ENCODE results near the gene ST3GAL3.

The ST3GAL3 gene

DNA sequence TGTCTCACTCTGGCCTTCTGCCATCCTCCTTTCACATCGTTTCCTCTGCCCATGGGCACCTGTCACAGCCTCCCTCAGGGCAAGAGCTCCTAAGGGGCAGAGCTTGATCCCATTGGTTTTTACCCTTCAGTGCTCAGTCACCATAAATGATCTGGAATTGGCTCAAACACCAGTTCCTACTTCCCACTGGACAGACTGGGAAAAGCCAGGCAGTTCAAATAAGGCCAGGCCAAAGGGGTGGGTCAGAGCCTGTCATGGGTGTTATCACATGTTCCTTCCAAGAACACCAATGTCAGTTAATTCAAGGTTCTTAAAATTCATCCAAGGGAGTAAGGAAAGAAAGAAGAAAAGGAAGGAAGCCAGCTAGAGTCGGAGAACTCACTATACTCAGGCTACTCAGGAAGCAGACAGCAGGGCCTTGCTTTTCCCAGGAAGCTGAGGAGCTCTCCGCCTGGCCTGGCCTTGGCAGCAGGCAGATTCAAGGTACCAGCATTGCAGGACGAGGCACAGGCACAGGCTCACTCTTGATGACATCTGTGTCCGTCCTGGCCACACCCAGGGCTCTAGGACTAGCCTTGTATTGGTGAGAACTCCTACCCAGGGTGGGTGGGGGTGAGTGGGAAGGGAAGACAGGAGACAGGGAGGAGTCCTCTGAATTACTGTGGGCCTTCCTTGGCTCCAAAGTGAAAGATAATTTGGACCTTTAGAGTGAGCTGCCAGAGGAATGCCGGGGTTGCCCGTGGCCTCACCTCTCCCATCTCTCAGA lies 194.0 kb downstream of the ST3GAL3 start:
- H3K4me3 ChIP-seq (ENCODE audit: low read depth in 1 of 2, low read length in 2 of 2): no peak overlapping the region
- DNase-seq (no peak), ATAC-seq (ENCODE audit: insufficient read depth, low read depth) (no peak)
- peaks cover 25% of the 10 kb centered on the region for H3K36me3 ChIP-seq (ENCODE audit: insufficient read depth, low read length)
- no peak overlapping the region for H3K27ac ChIP-seq (ENCODE audit: low read length)
- H3K9ac ChIP-seq (ENCODE audit: low read depth, low read length): no peak overlapping the region
- H3K4me1 ChIP-seq (ENCODE audit: insufficient read depth, low read length): no peaks in the 10 kb centered on the region
- H3K79me2 ChIP-seq (ENCODE audit: insufficient read depth, low read length): no peaks in the 10 kb centered on the region
- no peaks in the 10 kb centered on the region for H3K27me3 ChIP-seq (ENCODE audit: insufficient read depth, low read length, poor library complexity)
- H2AFZ ChIP-seq (ENCODE audit: low read depth, low read length): no peak overlapping the region
- TF ChIP-seq, protein P1, sequence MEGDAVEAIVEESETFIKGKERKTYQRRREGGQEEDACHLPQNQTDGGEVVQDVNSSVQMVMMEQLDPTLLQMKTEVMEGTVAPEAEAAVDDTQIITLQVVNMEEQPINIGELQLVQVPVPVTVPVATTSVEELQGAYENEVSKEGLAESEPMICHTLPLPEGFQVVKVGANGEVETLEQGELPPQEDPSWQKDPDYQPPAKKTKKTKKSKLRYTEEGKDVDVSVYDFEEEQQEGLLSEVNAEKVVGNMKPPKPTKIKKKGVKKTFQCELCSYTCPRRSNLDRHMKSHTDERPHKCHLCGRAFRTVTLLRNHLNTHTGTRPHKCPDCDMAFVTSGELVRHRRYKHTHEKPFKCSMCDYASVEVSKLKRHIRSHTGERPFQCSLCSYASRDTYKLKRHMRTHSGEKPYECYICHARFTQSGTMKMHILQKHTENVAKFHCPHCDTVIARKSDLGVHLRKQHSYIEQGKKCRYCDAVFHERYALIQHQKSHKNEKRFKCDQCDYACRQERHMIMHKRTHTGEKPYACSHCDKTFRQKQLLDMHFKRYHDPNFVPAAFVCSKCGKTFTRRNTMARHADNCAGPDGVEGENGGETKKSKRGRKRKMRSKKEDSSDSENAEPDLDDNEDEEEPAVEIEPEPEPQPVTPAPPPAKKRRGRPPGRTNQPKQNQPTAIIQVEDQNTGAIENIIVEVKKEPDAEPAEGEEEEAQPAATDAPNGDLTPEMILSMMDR (IDR thresholded peaks at IDR 0.05; ENCODE audit: borderline replicate concordance, extremely low read depth, low read length, poor library complexity, severe bottlenecking): no peak
- no peak for TF ChIP-seq EZH2 (IDR thresholded peaks at IDR 0.05; ENCODE audit: borderline replicate concordance, low read depth, low read length, severe bottlenecking)
- H4K20me1 ChIP-seq (ENCODE audit: insufficient read depth, low read length): 0 out of 2 replicates have a peak, but pooled peaks cover 3% of the 10 kb centered on the region
- H3K4me2 ChIP-seq (ENCODE audit: insufficient read depth, low read length): no peak overlapping the region
- no peaks in the 10 kb centered on the region for H3K9me3 ChIP-seq (ENCODE audit: insufficient read depth, low read length, severe bottlenecking)

DNA sequence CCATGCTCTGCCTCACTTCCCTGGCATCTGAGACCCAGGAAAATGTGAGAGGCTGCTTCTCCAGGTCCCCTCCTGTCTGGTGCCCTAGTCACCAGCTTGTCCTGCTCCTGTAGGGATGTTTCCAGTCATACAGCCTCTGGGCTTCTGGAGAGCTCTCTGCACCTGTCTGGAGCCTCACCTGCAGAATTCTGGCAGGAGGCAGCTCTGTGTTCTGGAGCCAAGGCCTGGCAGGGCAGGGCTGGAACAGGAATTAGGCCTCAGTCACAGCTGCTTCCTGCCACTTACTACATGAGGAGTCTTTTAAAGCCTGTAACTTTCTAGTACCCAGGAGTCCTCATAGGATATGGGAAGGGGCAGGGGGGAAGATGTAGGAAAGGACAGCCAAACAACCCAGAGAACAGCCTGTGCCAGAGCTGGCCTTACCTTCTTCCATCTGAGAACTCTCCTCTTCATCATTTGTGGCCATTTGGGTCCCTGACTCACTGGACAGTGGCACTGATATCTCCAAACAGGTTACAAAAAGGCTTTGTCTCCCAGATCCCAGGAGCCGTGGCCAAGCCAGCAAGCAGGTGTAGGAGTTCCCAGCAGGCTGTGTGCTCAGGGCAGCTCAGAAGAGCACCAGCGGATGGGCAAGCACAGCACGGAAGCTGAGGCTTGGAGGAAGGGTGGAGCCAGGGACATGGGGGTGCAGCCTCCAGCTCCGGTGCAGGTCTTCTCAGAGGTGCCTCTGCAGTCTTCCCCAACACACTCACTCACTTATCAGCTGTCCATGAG lies 194.9 kb downstream of the ST3GAL3 start:
- no peaks in the 10 kb centered on the region for H3K4me1 ChIP-seq (ENCODE audit: insufficient read depth, low read length)
- DNase-seq (no peak), ATAC-seq (ENCODE audit: insufficient read depth, low read depth) (no peak)
- no peak overlapping the region for H3K9ac ChIP-seq (ENCODE audit: low read depth, low read length)
- no peak overlapping the region for H3K27ac ChIP-seq (ENCODE audit: low read length)
- H4K20me1 ChIP-seq (ENCODE audit: insufficient read depth, low read length): 0 out of 2 replicates have a peak, but pooled peaks cover 3% of the 10 kb centered on the region
- no peak overlapping the region for H3K4me2 ChIP-seq (ENCODE audit: insufficient read depth, low read length)
- no peak overlapping the region for H3K4me3 ChIP-seq (ENCODE audit: low read depth in 1 of 2, low read length in 2 of 2)
- no peaks in the 10 kb centered on the region for H3K79me2 ChIP-seq (ENCODE audit: insufficient read depth, low read length)
- no peaks in the 10 kb centered on the region for H3K9me3 ChIP-seq (ENCODE audit: insufficient read depth, low read length, severe bottlenecking)
- H2AFZ ChIP-seq (ENCODE audit: low read depth, low read length): no peak overlapping the region
- H3K36me3 ChIP-seq (ENCODE audit: insufficient read depth, low read length): peaks cover 25% of the 10 kb centered on the region
- TF ChIP-seq, protein P1 (IDR thresholded peaks at IDR 0.05; ENCODE audit: borderline replicate concordance, extremely low read depth, low read length, poor library complexity, severe bottlenecking): no peak
- TF ChIP-seq EZH2 (IDR thresholded peaks at IDR 0.05; ENCODE audit: borderline replicate concordance, low read depth, low read length, severe bottlenecking): no peak
- no peaks in the 10 kb centered on the region for H3K27me3 ChIP-seq (ENCODE audit: insufficient read depth, low read length, poor library complexity)

DNA sequence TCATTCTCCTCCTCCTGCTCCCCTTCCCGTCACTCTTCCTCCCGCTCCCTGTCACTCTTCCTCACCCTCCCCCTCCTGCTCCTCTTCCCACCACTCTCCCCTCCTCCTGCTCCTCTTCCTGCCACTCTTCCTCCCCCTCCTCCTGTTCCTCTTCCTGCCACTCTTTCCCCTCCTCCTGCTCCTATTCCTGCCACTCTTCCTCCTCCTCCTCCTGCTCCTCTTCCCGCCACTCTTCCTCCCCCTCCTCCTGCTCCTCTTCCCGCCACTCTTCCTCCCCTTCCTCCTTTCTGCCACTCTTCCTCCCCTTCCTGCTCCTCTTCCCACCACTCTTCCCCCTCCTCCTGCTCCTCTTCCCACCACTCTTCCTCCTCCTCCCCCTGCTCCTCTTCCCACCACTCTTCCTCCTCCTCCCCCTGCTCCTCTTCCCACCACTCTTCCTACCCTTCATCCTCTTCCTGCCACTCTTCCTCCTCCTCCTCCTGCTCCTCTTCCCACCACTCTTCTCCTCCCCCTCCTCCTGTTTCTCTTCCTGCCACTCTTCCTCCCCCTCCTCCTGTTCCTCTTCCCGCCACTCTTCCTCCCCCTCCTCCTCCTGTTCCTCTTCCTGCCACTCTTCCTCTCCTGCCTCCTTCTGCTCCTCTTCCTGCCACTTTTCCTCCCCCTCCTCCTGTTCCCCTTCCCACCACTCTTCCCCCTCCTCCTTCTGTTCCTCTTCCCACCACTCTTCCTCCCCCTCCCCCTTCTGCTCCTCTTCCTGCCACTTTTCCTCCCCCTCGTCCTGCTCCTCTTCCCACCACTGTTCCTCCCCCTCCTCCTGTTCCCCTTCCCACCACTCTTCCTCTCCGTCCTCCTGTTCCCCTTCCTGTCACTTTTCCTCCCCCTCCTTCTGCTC lies 197.6 kb downstream of the ST3GAL3 start:
- no peak overlapping the region for H3K4me3 ChIP-seq (ENCODE audit: low read depth in 1 of 2, low read length in 2 of 2)
- no peak overlapping the region for H3K27ac ChIP-seq (ENCODE audit: low read length)
- no peak for TF ChIP-seq EZH2 (IDR thresholded peaks at IDR 0.05; ENCODE audit: borderline replicate concordance, low read depth, low read length, severe bottlenecking)
- TF ChIP-seq, protein P1 (IDR thresholded peaks at IDR 0.05; ENCODE audit: borderline replicate concordance, extremely low read depth, low read length, poor library complexity, severe bottlenecking): no peak
- no peak overlapping the region for H3K9ac ChIP-seq (ENCODE audit: low read depth, low read length)
- no peaks in the 10 kb centered on the region for H3K9me3 ChIP-seq (ENCODE audit: insufficient read depth, low read length, severe bottlenecking)
- no peak for ATAC-seq (ENCODE audit: insufficient read depth, low read depth)
- no peak overlapping the region for H2AFZ ChIP-seq (ENCODE audit: low read depth, low read length)
- peaks cover 1% of the 10 kb centered on the region; the same call in 1 of the 2 replicates for H3K36me3 ChIP-seq (ENCODE audit: insufficient read depth, low read length)
- 0 out of 2 replicates have a peak, but pooled peaks cover 3% of the 10 kb centered on the region for H4K20me1 ChIP-seq (ENCODE audit: insufficient read depth, low read length)
- H3K27me3 ChIP-seq (ENCODE audit: insufficient read depth, low read length, poor library complexity): no peaks in the 10 kb centered on the region
- no peaks in the 10 kb centered on the region for H3K79me2 ChIP-seq (ENCODE audit: insufficient read depth, low read length)
- no peaks in the 10 kb centered on the region for H3K4me1 ChIP-seq (ENCODE audit: insufficient read depth, low read length)
- H3K4me2 ChIP-seq (ENCODE audit: insufficient read depth, low read length): no peak overlapping the region
- DNase-seq: no peak

All from DND-41 (cell line).